GM06990 (cell line): ENCODE measurements around the gene KLK12.

ENCODE experiments used
- DNase-seq: peaks from one replicate; pipeline ENCODE4 v3.0.0-alpha.2; 2011; ENCODE audit not compliant: insufficient read length; ENCODE audit errors: extremely low read depth
- H3K27me3 ChIP-seq: replicated peaks from 2 replicates; pipeline ENCODE4 v1.6.0; 2011; ENCODE audit warnings: low read length; ENCODE audit not compliant: control insufficient read depth, insufficient read depth
- H3K36me3 ChIP-seq: 2 replicates; pipeline ENCODE4 v1.5.1; 2011; ENCODE audit warnings: low read length; ENCODE audit not compliant: control insufficient read depth, insufficient read depth
- H3K4me3 ChIP-seq: replicated peaks from 2 replicates; pipeline ENCODE4 v1.5.1; 2011; ENCODE audit warnings: low read depth, mild to moderate bottlenecking, control low read depth, low read length
- CTCF ChIP-seq: IDR thresholded peaks from 2 replicates; pipeline ENCODE4 v1.5.1; 2011; ENCODE audit warnings: low read length, control low read depth, mild to moderate bottlenecking, inconsistent platforms; ENCODE audit not compliant: insufficient read depth, poor library complexity, severe bottlenecking

The KLK12 gene

GRCh38 chr19:51010066-51010795, 24.6 kb downstream of the KLK12 start:
- Histone ChIP-seq H3K4me3 (no peak overlapping the region), H3K36me3 (no peaks in the 10 kb centered on the region), H3K27me3 (no peaks in the 10 kb centered on the region)
- no peak for DNase-seq
- no peak for TF ChIP-seq CTCF

GRCh38 chr19:51009061-51009891, 25.5 kb downstream of the KLK12 start:
- H3K36me3 ChIP-seq, result no peaks in the 10 kb centered on the region
- no peak for TF ChIP-seq CTCF
- no peak overlapping the region for H3K4me3 ChIP-seq
- H3K27me3 ChIP-seq, result no peaks in the 10 kb centered on the region
- DNase-seq, result no peak

GRCh38 chr19:51007488-51007887, 27.3 kb downstream of the KLK12 start:
- H3K27me3 ChIP-seq, result no peaks in the 10 kb centered on the region
- no peak for DNase-seq

GRCh38 chr19:51006406-51006805, 28.4 kb downstream of the KLK12 start:
- no peaks in the 10 kb centered on the region for H3K27me3 ChIP-seq
- TF ChIP-seq CTCF, result no peak
- DNase-seq, result no peak

More at GRCh38 chr19:51007488-51007887, 27.3 kb downstream of the KLK12 start:
- no peak for TF ChIP-seq CTCF
- H3K36me3 ChIP-seq, result no peaks in the 10 kb centered on the region
- no peak overlapping the region for H3K4me3 ChIP-seq

GRCh38 chr19:51005248-51005647, 29.6 kb downstream of the KLK12 start:
- no peak overlapping the region for H3K4me3 ChIP-seq
- no peaks in the 10 kb centered on the region for H3K36me3 ChIP-seq
- no peaks in the 10 kb centered on the region for H3K27me3 ChIP-seq
- DNase-seq, result no peak
- no peak for TF ChIP-seq CTCF

More at GRCh38 chr19:51006406-51006805, 28.4 kb downstream of the KLK12 start:
- no peaks in the 10 kb centered on the region for H3K36me3 ChIP-seq
- no peak overlapping the region for H3K4me3 ChIP-seq
